Fibroblast of pulmonary artery (primary cell): ENCODE measurements around the gene MLN.

ENCODE experiments used
- DNase-seq: peaks from one replicate; pipeline ENCODE4 v3.0.0-alpha.2; 2010; ENCODE audit warnings: low read depth
- H3K4me3 ChIP-seq: replicated peaks from 2 replicates; pipeline ENCODE4 v1.5.1; 2011; ENCODE audit warnings: low read depth, mild to moderate bottlenecking, control low read depth, low read length, moderate library complexity
- CTCF ChIP-seq: IDR thresholded peaks from 2 replicates; pipeline ENCODE4 v1.5.1; 2011; ENCODE audit warnings: mild to moderate bottlenecking, control low read depth, low read length, inconsistent platforms; ENCODE audit errors: missing control alignments

Gene MLN

GRCh38 chr6:33788694-33789549 is 14.9 kb downstream of the MLN start, which contains the start of gene LEMD2:
Gene LEMD2 (minus strand): TSS chr6:33789130. CDS start chr6:33789116, 14 bp downstream.
- DNase-seq = peak; percentile 96
- H3K4me3 ChIP-seq = peak within 1 kb of the TSS; percentile 66
- no peak for TF ChIP-seq CTCF

GRCh38 chr6:33787954-33788693 is 15.7 kb downstream of the MLN start:
- no peak for TF ChIP-seq CTCF
- DNase-seq = peak; percentile 84
- H3K4me3 ChIP-seq = peak overlapping the region; percentile 66

GRCh38 chr6:33787346-33787953 is 16.4 kb downstream of the MLN start:
- peak overlapping the region; percentile 66 for H3K4me3 ChIP-seq
- peak; percentile 35 for DNase-seq
- TF ChIP-seq CTCF = no peak

- peak overlapping the region; percentile 66 for H3K4me3 ChIP-seq
- no peak for DNase-seq
- TF ChIP-seq CTCF = no peak
These were observed 17.1 kb downstream of the MLN start for GRCh38 chr6:33786736-33787135.

- H3K4me3 ChIP-seq = no peak overlapping the region
- peak; percentile 30 for DNase-seq
- TF ChIP-seq CTCF = no peak
These were observed 18.0 kb downstream of the MLN start for GRCh38 chr6:33785778-33786177.

- no peak for DNase-seq
- H3K4me3 ChIP-seq = no peak overlapping the region
- no peak for TF ChIP-seq CTCF
These were observed 19.0 kb downstream of the MLN start for GRCh38 chr6:33784787-33785186.
